Measurements from ENCODE around the gene KSR1. TPM values are rescaled to one million over a fixed set of nuclear protein-coding genes. Genes with fewer than 3 reads are reported as not detected.
"Not testable (repeated sequence)": the region's sequence is repeated elsewhere in the genome, so short reads cannot be mapped to it uniquely, and the experiment has no call there.

Gene KSR1
- total RNA-seq, 6 experiments from 2014 or later, result 1.9 to 4.9 (median 3.6) TPM

- Mint-ChIP-seq H3K4me1 (ENCODE audit: low read depth) (peaks cover 20% of the 10 kb centered on the region), H3K27me3 (ENCODE audit: insufficient read depth) (peaks cover 42% of the 10 kb centered on the region), H3K36me3 (ENCODE audit: low read depth) (no peaks in the 10 kb centered on the region), H3K4me3 (no peak overlapping the region; the same call in 1 of the 2 replicates), H3K9me3 (no peaks in the 10 kb centered on the region), H3K27ac (no peak overlapping the region)
- peak; percentile 66 for DNase-seq
- TF ChIP-seq CTCF (IDR thresholded peaks at IDR 0.05), result no peak
Observed at GRCh38 chr17:27446569-27447301, 9.5 kb upstream of the KSR1 start.

GRCh38 chr17:27448534-27448933 lies 7.7 kb upstream of the KSR1 start:
- not testable (repeated sequence) for H3K4me3 Mint-ChIP-seq, H3K27ac Mint-ChIP-seq

GRCh38 chr17:27449541-27449940 lies 6.7 kb upstream of the KSR1 start:
- Mint-ChIP-seq H3K27ac (no peak overlapping the region), H3K4me1 (ENCODE audit: low read depth) (peaks cover 20% of the 10 kb centered on the region), H3K27me3 (ENCODE audit: insufficient read depth) (peaks cover 29% of the 10 kb centered on the region), H3K36me3 (ENCODE audit: low read depth) (no peaks in the 10 kb centered on the region), H3K9me3 (no peaks in the 10 kb centered on the region), H3K4me3 (no peak overlapping the region)
- TF ChIP-seq CTCF (IDR thresholded peaks at IDR 0.05), result no peak
- DNase-seq, result no peak

More at GRCh38 chr17:27448534-27448933, 7.7 kb upstream of the KSR1 start:
- Mint-ChIP-seq H3K4me1 (ENCODE audit: low read depth) (peaks cover 20% of the 10 kb centered on the region), H3K27me3 (ENCODE audit: insufficient read depth) (peaks cover 33% of the 10 kb centered on the region)
- DNase-seq; H3K36me3 Mint-ChIP-seq (ENCODE audit: low read depth); H3K9me3 Mint-ChIP-seq: not testable (repeated sequence)

- no peak for DNase-seq
- Mint-ChIP-seq H3K4me1 (ENCODE audit: low read depth) (peaks cover 20% of the 10 kb centered on the region), H3K27ac (no peak overlapping the region), H3K4me3 (no peak overlapping the region), H3K27me3 (ENCODE audit: insufficient read depth) (peaks cover 30% of the 10 kb centered on the region), H3K36me3 (ENCODE audit: low read depth) (no peaks in the 10 kb centered on the region), H3K9me3 (no peaks in the 10 kb centered on the region)
- TF ChIP-seq CTCF (IDR thresholded peaks at IDR 0.05), result no peak
Observed at GRCh38 chr17:27449988-27450387, 6.3 kb upstream of the KSR1 start.

GRCh38 chr17:27450416-27450815 lies 5.8 kb upstream of the KSR1 start:
- H3K9me3 Mint-ChIP-seq, result no peaks in the 10 kb centered on the region
- DNase-seq, result no peak
- peaks cover 19% of the 10 kb centered on the region for H3K4me1 Mint-ChIP-seq (ENCODE audit: low read depth)
- no peaks in the 10 kb centered on the region for H3K36me3 Mint-ChIP-seq (ENCODE audit: low read depth)
- H3K4me3 Mint-ChIP-seq, result no peak overlapping the region
- peaks cover 32% of the 10 kb centered on the region for H3K27me3 Mint-ChIP-seq (ENCODE audit: insufficient read depth)
- no peak overlapping the region for H3K27ac Mint-ChIP-seq
- TF ChIP-seq CTCF (IDR thresholded peaks at IDR 0.05), result no peak

- no peak overlapping the region for H3K27ac Mint-ChIP-seq
- H3K36me3 Mint-ChIP-seq (ENCODE audit: low read depth), result no peaks in the 10 kb centered on the region
- peaks cover 30% of the 10 kb centered on the region for H3K27me3 Mint-ChIP-seq (ENCODE audit: insufficient read depth)
- DNase-seq, result no peak
- peaks cover 4% of the 10 kb centered on the region for H3K4me1 Mint-ChIP-seq (ENCODE audit: low read depth)
- no peak for TF ChIP-seq CTCF (IDR thresholded peaks at IDR 0.05)
- H3K9me3 Mint-ChIP-seq, result no peaks in the 10 kb centered on the region
- H3K4me3 Mint-ChIP-seq, result no peak overlapping the region
Observed at GRCh38 chr17:27451906-27452305, 4.3 kb upstream of the KSR1 start.
